Endometrium (tissue), 2 donors: ENCODE results near the gene TBCK.
"Not testable (repeated sequence)": the region's sequence is repeated elsewhere in the genome, so short reads cannot be mapped to it uniquely, and the experiment has no call there.

Source experiments
- FAIRE-seq: peaks from 2 replicates; lab custom pipeline; 2012; peaks lifted over from hg19 to GRCh38; lab: Jason Lieb, UNC
- donor health status: control.
- donor health status: control.

TBCK gene

DNA sequence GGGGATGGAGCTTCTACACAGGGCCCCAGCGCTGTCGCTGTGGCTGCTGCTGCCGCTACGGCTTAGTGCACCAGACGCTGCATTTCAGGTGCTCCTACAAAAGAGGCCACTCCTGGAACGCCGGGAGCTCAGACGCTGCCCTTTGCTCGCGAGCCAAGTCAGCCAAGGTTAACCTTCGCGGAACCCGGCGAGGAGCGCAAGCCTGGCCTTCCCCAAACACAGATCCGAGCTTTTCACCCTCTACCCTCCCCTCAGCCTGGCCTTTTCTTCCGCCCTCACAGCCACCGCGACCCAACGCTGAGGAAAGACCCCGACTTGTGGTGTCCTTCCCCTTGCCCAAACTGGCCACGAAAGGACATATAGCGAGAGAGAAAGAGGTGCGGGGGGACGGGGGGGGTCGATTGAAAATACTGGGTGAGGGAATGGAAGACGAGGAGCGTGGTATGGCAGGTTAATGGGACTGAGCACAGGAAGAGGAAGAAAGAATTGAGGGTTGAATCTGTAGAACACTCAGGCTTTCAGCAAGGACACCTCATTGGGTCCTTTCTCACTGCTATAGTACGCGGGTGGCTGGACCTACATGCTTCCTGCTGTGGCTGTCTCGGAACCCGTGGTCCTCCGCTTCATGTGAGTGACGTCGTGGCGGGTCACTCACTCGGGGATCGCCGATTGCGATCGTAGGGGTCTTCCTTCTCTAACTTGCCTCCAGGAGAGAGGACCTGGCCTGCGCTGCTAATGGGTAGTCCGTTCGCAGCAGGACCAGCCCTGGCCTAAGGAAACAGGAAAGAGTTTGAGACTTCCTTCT lies at the start of gene TBCK, which contains the start of gene AIMP1:
Gene TBCK (minus strand): TSS at position 242 of the 805 bp plus-strand sequence. CDS start 7,249 bp downstream, outside the sequence.
Gene AIMP1 (plus strand): TSS at position 583 of the 805 bp plus-strand sequence. CDS start 8,460 bp downstream, outside the sequence.
- peak; percentile 26 for FAIRE-seq

DNA sequence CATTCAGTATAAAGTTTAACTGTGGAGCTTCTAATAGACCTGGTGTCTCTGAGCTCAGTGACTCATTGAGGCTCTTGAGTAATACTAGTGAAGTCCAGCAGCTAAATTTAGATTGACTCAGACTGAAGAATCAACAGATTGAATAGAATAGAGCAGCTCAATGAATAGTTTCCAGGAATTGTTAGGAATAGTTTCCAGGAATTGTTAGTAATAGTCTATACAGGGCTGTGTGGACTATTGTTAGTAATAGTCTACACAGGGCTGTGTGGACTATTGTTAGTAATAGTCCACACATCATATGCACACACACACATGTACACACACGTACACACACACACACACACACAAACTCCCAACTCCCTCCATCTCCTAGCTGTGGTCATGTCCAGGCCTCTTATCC lies 49.6 kb upstream of the TBCK start:
- FAIRE-seq: no peak

DNA sequence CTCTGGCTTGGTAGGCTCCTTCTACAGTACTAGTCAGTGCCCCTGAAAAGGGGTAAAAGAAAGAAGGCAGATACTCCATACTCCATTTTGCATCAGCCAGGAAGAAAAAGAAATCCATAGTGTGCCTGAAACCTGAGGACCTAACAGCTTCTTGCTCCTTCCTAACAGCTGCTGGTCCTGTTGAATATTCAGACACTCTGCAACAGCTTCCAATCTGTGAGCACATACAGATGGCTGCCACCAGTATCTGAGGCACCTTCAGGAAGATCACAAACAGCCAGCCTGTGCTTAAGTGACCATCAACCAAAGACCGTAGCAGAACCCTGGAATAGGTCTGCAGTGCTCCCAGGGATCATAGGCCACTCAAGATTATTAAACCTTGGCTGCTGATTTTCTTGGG lies 48.3 kb upstream of the TBCK start:
- FAIRE-seq: no peak

DNA sequence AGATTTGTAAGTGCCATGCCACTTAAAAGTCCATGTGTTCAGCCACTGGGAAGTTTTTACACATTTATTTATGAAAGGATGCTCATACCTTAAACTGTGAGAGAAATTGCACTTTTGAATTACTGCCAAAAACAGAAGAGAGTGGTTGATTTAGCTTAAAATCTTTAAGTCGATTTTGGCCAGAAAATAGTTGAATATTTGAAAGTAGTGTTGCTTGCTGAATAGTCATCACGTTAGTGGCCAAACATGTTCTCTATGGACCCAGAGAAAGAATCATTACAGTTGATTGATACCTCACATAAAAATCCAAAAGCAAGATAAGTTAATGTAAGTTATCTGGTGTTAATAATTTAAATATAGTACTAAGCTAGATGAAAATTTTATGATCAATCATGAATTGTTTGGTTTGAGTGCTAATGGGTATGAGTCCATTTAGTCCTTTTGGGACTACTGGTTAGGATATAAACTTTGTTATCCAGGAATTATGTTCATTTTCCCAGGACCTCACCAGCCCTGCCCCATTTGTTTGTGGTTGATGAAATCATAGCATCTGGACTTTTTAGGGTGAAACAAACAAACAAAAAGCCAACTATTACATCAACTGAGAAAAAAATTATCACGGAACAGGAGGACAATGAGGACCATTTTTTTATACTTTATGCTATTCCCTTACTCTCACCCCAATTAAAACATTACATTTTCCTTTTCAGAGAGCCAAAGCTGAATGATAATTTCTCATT lies 46.2 kb upstream of the TBCK start:
- FAIRE-seq: no peak

DNA sequence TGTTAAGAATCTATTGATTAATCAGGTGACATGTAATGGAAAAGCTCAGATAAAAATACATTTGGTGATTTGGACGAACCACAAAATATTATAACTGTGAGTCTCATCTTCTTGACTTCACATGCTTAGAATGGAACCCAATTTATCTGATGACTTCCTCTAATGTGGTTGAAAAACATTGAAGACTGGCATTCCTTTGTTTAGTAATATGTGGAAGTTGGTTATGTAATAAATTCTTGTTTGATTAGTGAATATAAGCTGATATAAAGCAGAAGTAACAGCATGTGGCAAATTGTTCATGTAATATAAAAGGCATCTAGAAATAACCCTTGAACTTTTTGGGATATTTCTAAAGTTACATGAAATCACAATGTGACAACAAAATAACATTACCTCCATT lies 42.9 kb upstream of the TBCK start:
- no peak for FAIRE-seq

DNA sequence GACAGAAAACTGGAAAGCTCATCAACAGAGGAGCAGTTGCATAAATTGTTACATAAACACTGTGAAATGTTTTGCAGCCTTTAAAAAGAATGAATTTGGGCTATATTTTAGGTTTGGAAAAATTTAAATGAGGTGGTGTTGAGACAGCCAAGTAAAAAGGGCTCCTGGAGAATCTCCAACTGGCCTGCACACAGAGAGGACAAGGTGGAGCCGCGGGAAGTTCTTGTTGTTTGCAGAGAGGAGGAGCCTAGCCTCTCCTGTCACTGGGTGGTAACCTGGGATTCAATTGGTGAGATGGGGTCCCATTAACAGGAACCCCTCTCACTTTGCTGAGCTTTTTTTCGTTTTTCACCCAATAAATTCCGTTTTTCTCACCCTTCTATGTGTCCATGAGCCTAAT lies 39.2 kb upstream of the TBCK start:
- FAIRE-seq: no peak

DNA sequence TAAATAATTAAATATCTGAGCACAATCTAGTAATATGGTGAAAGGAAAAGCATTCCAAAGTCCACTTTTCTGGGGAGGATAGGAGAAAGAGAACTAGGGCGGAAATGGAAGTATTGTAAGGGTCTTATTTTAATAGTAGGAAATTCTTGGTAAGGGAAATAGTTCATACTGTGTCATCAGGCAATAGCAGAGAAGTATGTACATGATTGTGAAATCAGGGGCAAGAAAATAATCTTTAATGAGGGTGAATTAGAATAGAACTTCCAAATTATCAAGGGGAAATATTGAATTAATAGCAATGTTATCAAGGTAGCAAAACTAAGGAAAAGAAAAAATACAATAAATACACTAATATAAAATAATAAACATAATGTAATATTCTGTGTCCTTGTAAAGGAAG lies 37.8 kb upstream of the TBCK start:
- no peak for FAIRE-seq

DNA sequence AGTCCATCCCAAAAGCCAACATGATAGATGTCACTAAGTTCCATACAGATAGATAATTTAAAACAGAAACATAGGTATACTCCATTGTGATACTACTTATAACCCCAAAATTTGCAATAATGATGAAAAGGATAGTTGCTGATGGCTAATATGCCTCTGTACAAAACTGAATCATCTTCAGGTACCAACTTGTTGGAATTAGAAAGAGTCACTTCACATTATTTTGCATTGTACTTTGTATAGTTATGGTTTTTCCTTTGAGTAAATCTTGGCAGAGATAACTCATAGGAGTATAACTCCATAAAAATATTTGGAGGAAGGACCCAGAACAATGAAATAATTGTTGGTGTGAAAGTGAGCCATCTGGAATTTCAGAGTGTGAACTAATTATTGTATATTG lies 35.0 kb upstream of the TBCK start:
- no peak for FAIRE-seq

DNA sequence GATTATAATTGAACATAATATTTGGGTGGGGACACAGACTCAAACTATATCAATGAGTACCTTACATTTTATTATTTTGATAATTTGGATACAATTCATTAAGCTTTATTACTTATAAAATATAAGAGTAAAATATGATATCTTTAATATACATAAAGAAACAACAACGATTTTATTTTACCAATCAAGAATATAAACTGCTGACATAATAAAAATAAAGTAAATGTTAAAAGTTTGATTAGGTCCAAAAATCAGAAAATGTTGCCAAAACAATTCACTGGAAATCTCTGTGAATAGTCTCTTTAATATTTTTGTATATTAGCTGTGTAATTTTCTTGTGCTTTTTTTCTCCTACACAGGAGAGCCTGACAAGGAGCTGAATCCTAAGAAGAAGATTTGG lies 31.2 kb upstream of the TBCK start:
- FAIRE-seq: no peak

DNA sequence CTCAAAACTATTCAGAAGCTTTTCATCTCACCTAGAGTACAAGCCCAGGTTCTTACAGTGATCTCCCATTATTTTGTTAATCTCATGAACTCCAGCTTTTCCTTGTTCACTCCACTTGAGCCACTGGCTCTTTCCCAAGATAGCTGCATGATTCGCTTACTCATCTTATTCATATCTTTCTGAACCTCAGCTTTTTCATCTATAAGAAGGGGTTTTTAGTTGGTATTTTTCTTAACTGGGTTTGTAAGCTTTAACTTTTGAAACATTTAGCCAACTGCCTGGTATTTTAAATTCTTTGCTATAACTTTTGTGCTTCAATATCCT lies 28.6 kb upstream of the TBCK start:
- no peak for FAIRE-seq

DNA sequence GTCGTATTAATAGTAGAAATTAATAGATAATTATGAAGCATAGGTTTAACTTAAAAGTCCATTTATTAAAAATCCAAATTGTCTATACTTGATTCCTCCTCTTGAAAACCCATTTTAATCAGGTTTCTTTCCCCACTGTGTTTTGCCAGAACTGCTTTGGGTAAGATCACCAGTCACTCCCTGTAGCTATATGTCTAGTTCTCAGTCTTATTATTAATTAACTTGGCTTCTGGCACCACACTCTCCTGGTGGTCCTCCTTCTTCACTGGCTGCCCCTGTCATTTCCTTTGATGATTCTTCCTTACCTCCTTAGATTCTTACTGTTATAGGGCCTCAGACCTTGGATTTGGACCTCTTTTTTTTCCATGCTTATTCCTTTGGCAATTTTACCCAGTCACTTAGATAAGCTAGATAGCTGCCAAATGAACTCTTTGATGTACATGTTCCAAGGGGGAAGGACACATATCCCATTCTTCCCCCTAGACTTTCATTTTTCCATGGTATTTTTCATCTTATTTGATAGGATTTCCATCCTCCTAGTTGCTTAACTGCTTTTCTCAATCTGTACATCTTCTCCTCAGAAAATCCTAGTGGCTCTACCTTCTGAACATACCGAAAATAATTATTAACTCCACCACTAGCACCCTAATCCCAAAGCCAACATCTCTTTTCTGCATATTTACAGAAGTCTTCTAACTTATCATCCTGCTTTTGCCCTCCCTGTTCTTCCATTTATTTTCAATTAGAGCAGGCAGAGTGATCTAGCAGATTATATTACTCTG lies 28.0 kb upstream of the TBCK start:
- no peak for FAIRE-seq

DNA sequence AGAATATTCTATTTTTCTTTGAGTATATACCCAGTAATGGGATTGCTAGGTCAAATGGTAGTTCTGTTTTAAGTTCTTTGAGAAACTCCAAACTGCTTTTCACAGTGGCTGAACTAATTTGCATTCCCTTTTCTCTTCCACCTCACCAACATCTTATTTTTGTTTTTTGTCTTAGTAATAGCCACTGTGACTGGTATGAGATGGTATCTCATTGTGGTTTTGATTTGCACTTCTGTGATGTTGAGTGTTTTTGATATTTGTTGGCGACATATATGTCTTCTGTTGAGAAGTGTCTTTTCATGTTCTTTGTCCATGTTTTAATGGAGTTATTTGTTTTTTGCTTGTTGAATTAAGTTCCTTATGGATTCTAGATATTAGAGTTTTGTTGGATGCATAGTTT lies 24.8 kb upstream of the TBCK start:
- no peak for FAIRE-seq

DNA sequence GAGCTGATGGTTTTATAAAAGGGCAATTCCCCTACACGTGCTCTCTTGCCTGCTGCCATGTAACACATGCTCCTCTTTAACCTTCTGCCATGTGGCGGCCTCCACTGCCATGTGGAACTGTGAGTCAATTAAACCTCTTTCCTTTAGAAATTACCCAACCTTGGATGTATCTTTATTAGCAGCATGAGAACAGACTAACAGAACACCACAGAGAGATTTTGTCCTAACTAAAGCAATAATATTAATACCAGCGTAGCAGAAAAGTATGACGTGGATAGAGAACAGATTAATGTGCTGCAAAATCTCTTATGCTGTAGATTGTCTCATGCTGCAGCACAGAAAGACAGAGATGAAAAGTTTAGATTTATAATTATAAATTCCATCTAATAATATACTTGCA lies 23.4 kb upstream of the TBCK start:
- no peak for FAIRE-seq

DNA sequence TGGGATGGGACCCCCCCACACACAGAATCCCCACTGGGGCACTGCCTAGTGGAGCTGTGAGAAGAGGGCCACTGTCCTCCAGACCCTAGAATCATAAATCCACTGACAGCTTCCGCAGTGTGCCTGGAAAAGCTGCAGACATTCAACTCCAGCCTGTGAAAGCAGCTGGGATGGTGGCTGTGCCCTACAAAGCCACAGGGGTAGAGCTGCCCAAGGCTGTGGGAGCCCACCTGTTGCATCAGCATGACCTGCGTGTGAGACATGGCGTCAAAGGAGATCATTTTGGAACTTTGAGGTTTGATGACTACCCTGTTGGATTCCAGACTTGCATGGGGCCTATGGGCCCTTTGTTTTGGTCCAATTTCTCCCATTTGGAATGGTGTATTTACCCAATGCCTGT lies 22.7 kb upstream of the TBCK start:
- no peak for FAIRE-seq

DNA sequence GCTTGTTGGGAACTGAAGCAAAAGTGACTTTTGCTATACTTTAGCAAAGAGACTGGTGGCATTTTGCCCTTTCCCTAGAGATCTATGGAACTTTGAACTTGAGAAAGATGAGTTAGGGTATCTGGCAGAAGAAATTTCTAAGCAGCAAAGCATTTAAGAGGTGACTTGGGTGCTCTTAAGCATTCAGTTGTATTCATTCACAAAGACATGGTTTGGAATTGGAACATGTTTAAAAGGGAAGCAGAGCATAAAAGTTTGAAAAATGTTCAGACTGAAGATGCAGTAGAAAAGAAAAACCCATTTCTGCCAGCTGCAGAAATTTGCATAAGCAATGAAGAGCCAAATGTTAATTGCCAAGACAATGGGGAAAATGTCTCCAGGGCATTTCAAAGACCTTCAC lies 21.9 kb upstream of the TBCK start:
- no peak for FAIRE-seq

DNA sequence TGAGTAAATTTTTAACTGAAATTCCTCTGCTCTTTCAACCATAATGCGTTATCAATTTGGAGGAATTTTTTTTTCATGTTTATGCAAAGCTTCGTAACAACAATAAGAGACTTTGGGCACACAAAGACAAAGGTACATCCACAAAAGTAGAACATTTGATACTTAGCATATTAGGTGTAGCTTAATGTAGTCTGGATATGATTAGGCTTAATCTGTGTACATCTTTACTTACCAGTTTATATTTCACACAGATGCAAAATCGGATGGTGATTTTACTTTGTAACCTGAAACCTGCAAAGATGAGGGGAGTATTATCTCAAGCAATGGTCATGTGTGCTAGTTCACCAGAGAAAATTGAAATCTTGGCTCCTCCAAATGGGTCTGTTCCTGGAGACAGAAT lies 20.6 kb upstream of the TBCK start:
- no peak for FAIRE-seq

DNA sequence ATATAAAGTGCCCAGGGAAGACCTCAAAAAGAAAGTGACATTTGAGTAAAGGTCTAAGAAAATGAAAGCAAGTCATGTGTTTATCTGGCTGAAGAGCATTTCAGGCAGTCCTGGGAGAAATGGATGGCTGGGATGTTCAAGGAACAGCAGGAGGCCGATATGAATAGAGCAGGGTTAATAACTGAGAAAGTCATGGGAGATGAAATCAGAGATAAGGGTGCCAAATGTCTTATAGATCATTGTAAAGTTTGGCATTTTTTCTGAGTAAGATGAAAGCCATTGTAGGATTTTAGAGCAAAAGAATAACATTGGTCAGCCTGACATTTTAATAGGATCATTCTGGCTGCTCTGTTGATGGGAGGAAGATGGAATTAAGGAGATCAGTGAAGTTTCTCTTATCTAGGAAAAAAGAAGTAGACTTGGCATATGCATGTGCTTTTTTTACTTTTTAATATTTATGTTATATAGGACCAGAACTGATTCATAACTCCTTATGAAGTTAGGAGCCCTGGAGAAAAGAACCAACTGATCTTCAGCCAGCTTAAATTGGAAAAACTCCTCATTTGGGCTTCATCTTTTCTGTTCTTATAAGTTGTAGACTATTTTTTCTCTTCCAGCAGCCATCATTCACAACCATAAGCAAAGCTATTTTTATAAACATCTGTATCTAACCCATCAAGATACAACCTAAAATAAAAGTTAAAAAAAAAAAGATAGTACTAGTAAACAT lies 18.9 kb upstream of the TBCK start:
- no peak for FAIRE-seq

DNA sequence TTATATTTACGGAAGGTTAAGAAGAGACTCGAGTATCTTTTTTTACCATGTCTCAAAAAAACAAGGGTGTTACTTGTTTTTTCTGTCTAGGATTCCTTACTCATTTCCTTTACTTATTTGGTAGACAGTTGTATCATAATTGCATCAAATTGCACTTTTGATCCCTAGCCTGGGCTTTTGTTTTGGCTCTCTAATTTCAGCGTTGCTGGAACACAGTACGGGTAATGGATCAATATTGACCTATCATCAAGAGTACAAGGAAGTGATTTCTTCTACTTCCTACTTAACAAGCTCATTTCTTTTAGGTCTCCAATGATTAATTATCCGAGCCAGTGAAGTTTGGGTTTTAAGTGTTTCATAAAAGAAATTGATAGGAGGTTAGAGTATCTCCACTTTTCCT lies 17.2 kb upstream of the TBCK start:
- no peak for FAIRE-seq

DNA sequence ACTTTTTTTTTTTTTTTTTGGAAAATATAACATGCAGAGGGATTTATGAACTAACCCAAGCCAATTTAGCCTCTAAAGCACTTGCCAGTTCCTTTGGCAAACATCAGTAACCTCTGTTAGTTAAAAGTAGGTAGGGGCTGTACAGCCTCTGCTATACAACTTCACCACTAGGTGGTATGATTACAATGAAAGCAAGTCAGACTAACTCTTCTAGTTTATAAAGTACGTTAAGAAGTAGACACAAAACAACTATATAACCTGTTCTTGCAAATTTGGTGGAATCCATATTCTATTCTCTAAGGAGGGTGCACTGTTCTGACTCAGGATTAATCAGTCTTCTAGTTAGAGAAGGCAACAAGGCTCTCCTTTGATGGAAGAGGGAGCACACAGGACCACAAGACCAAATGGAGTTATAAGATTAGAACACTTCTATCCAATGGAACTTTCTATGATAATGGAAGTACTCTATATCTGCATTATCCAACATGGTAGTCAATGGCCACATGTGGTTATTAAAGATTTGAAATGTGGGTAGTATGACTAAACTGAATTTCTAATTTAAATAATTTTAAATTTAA lies 13.1 kb upstream of the TBCK start:
- FAIRE-seq: peak; percentile 63

DNA sequence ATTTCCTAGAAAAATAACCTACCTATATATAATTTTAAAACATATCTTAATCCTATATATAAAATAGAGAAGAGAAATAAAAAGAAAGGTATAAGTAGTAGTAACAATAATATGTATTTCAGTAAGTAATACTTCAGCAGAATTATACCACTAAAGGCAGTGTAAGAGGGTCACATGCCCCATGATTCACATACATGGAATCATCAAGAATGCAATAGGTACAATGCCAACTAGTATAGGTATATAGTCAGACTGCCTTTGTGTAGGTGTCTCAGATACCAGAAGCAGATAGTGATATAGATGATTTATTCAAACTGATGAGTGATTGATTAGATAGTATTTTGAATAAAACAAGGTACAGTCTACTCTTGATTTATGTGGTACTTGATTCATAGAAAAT lies 9.8 kb upstream of the TBCK start:
- no peak for FAIRE-seq

DNA sequence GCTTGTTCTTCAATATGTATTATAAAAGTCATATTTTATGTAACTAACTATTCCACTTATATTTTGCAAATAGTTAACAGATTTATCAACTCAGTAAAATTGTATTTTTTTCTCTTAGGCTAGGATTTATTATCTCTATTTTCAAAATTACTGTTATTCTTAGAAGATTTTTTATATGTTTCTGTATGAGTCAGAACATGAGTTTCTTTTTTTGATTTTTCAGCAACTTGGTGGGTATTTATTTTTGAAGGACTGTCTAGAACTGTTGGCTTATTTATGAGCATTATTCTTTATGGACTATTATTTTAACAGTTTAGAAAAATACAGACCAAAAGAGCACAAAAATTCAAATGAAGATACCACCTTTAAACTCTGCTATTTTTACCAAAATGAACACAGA lies 7.1 kb upstream of the TBCK start:
- peak; percentile 50 for FAIRE-seq

DNA sequence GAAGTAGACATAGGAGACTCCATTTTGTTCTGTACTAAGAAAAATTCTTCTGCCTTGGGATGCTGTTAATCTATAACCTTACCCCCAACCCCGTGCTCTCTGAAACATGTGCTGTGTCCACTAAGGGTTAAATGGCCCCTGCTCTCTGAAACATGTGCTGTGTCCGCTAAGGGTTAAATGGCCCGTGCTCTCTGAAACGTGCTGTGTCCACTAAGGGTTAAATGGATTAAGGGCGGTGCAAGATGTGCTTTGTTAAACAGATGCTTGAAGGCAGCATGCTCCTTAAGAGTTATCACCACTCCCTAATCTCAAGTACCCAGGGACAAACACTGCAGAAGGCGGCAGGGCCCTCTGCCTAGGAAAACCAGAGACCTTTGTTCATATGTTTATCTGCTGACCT lies 5.8 kb upstream of the TBCK start:
- not testable (repeated sequence) for FAIRE-seq
